ENCODE measurements around the gene GABARAPL1. TPM values are rescaled to one million over a fixed set of nuclear protein-coding genes. Genes with fewer than 3 reads are reported as not detected.

Gene GABARAPL1
- polyA plus RNA-seq, 2 of the 4 experiments (the other 2 are of a cell fraction): 35.9 to 46.2 TPM

DNA sequence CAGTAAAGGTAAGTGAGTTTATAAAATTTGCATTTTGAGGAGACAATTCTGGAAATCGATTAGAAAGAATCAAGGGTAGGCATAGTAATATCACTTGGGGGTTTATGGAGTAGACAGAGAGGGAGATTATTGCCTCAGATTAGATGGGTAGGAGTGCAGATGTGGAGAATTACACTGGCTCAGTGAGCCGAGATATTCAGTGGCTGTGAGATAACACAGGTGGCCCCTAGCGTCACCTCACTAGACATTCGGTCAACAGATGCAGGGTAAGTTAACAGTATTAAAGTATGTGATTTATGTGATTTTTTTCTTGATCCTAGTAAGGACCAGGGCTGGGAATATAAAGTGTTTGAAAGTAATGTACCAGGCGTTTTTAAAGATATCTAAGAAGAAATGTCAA lies 55.4 kb downstream of the GABARAPL1 start (continued):
- no peak for TF ChIP-seq SMC3 (IDR thresholded peaks at IDR 0.05)
- no peak for TF ChIP-seq NPAS2 (CRISPR knock-in tag; IDR thresholded peaks at IDR 0.05; ENCODE audit: borderline replicate concordance)
- TF ChIP-seq, protein P1, sequence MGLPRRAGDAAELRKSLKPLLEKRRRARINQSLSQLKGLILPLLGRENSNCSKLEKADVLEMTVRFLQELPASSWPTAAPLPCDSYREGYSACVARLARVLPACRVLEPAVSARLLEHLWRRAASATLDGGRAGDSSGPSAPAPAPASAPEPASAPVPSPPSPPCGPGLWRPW (IDR thresholded peaks at IDR 0.05): no peak
- TF ChIP-seq NR3C1 (IDR thresholded peaks at IDR 0.05): no peak
- no peak for TF ChIP-seq HOXA7 (CRISPR knock-in tag; IDR thresholded peaks at IDR 0.05)
- TF ChIP-seq MAFK (IDR thresholded peaks at IDR 0.05; ENCODE audit: partially characterized antibody): no peak
- TF ChIP-seq, protein P2, sequence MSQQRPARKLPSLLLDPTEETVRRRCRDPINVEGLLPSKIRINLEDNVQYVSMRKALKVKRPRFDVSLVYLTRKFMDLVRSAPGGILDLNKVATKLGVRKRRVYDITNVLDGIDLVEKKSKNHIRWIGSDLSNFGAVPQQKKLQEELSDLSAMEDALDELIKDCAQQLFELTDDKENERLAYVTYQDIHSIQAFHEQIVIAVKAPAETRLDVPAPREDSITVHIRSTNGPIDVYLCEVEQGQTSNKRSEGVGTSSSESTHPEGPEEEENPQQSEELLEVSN (IDR thresholded peaks at IDR 0.05; ENCODE audit: borderline replicate concordance, low read depth): no peak
- no peak for TF ChIP-seq EHMT2 (IDR thresholded peaks at IDR 0.05; ENCODE audit: low read depth)
- TF ChIP-seq RCOR1 (IDR thresholded peaks at IDR 0.05; ENCODE audit: low read depth, low read length): no peak
- no peak for TF ChIP-seq NFE2L2 (conservative IDR thresholded peaks at IDR 0.05; ENCODE audit: low read length)
- TF ChIP-seq, protein P3, sequence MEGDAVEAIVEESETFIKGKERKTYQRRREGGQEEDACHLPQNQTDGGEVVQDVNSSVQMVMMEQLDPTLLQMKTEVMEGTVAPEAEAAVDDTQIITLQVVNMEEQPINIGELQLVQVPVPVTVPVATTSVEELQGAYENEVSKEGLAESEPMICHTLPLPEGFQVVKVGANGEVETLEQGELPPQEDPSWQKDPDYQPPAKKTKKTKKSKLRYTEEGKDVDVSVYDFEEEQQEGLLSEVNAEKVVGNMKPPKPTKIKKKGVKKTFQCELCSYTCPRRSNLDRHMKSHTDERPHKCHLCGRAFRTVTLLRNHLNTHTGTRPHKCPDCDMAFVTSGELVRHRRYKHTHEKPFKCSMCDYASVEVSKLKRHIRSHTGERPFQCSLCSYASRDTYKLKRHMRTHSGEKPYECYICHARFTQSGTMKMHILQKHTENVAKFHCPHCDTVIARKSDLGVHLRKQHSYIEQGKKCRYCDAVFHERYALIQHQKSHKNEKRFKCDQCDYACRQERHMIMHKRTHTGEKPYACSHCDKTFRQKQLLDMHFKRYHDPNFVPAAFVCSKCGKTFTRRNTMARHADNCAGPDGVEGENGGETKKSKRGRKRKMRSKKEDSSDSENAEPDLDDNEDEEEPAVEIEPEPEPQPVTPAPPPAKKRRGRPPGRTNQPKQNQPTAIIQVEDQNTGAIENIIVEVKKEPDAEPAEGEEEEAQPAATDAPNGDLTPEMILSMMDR (IDR thresholded peaks at IDR 0.05): no peak

DNA sequence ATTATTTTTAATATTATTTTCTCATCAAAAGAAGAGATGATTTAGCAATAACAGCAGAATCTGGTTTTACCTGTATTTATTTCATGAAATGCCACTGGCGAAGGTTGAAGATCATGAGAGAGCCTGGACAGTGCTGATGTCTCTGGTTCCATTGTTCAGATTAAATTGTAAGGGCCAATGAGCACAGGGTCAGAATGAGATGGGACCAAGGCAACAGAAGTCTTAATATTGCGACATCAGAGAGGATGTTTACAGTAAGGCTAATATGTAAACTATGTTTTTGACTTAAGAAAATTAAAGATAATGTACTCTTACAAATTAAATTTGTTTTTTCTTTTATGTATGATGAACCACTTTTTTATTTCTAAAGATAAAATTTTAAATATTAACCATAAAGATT lies 59.8 kb downstream of the GABARAPL1 start:
- DNase-seq (ENCODE audit: low read depth in 1 of 2, low spot score in 1 of 2) (no peak), FAIRE-seq (no peak), ATAC-seq (no peak)
- WGBS (ENCODE audit: missing lambda C conversion rate): 13% methylated on average over 2 of the region's 2 CpGs
- ChIA-PET POLR2A (no interaction called here), CTCF (no interaction called here)
- TF ChIP-seq MAFK (IDR thresholded peaks at IDR 0.05; ENCODE audit: partially characterized antibody): no peak
- peak in 1 of 2 experiments; percentile 34; a peak in 1 of 4 replicates for TF ChIP-seq CEBPB (IDR thresholded peaks at IDR 0.05)
- no peak overlapping the region for H3K27ac ChIP-seq
- H3K4me1 ChIP-seq: no peaks in the 10 kb centered on the region
- no peak overlapping the region for H3K4me2 ChIP-seq
- no peak overlapping the region for H3K4me3 ChIP-seq
- H3K9me3 ChIP-seq: no peaks in the 10 kb centered on the region

Other genes starting within 250 kb of the GABARAPL1 start
- gene CLEC12A, start 241.5 kb upstream of the GABARAPL1 start, polyA plus RNA-seq (2011; rRNA removed): not detected in 2 replicates
- gene CLEC12A, start 241.5 kb upstream of the GABARAPL1 start, polyA plus RNA-seq (2017; fragmentation: RNase III; extraction: RNeasy Plus Mini Kit Qiagen cat#74134 plus additional on column Dnase treatment): not detected in 3 replicates
- not detected in 2 replicates for gene CLEC1B, start 213.8 kb upstream of the GABARAPL1 start, polyA plus RNA-seq (2011; rRNA removed)
- gene CLEC1B, start 213.8 kb upstream of the GABARAPL1 start, polyA plus RNA-seq (2017; fragmentation: RNase III; extraction: RNeasy Plus Mini Kit Qiagen cat#74134 plus additional on column Dnase treatment): not detected in 3 replicates
- not detected in 2 replicates for gene CLEC12B, start 202.2 kb upstream of the GABARAPL1 start, polyA plus RNA-seq (2011; rRNA removed)
- not detected in 3 replicates for gene CLEC12B, start 202.2 kb upstream of the GABARAPL1 start, polyA plus RNA-seq (2017; fragmentation: RNase III; extraction: RNeasy Plus Mini Kit Qiagen cat#74134 plus additional on column Dnase treatment)
- gene CLEC9A, start 182.2 kb upstream of the GABARAPL1 start, polyA plus RNA-seq (2011; rRNA removed): not detected in 2 replicates
- not detected in 3 replicates for gene CLEC9A, start 182.2 kb upstream of the GABARAPL1 start, polyA plus RNA-seq (2017; fragmentation: RNase III; extraction: RNeasy Plus Mini Kit Qiagen cat#74134 plus additional on column Dnase treatment)
- gene CLEC1A, start 113.9 kb upstream of the GABARAPL1 start, polyA plus RNA-seq (2011; rRNA removed): 0.06 TPM in 1 of 2 replicates, not detected in the other
- not detected in 3 replicates for gene CLEC1A, start 113.9 kb upstream of the GABARAPL1 start, polyA plus RNA-seq (2017; fragmentation: RNase III; extraction: RNeasy Plus Mini Kit Qiagen cat#74134 plus additional on column Dnase treatment)
- not detected in 2 replicates for gene CLEC7A, start 82.7 kb upstream of the GABARAPL1 start, polyA plus RNA-seq (2011; rRNA removed)
- 0.08 TPM in 1 of 3 replicates, not detected in the others for gene CLEC7A, start 82.7 kb upstream of the GABARAPL1 start, polyA plus RNA-seq (2017; fragmentation: RNase III; extraction: RNeasy Plus Mini Kit Qiagen cat#74134 plus additional on column Dnase treatment)
- 0.59 and 0.95 TPM in 2 replicates for gene OLR1, start 40.7 kb upstream of the GABARAPL1 start, polyA plus RNA-seq (2011; rRNA removed)
- 0.44 to 0.92 TPM (median 0.81 TPM) in 3 replicates for gene OLR1, start 40.7 kb upstream of the GABARAPL1 start, polyA plus RNA-seq (2017; fragmentation: RNase III; extraction: RNeasy Plus Mini Kit Qiagen cat#74134 plus additional on column Dnase treatment)
- gene TMEM52B, start 33.8 kb upstream of the GABARAPL1 start, polyA plus RNA-seq (2011; rRNA removed): 0.08 and 0.39 TPM in 2 replicates
- gene TMEM52B, start 33.8 kb upstream of the GABARAPL1 start, polyA plus RNA-seq (2017; fragmentation: RNase III; extraction: RNeasy Plus Mini Kit Qiagen cat#74134 plus additional on column Dnase treatment): 0.05 to 0.08 TPM (median 0.05 TPM) in 3 replicates
- gene KLRD1, start 95.0 kb downstream of the GABARAPL1 start, polyA plus RNA-seq (2011; rRNA removed): 0.01 TPM in 1 of 2 replicates, not detected in the other
- not detected in 3 replicates for gene KLRD1, start 95.0 kb downstream of the GABARAPL1 start, polyA plus RNA-seq (2017; fragmentation: RNase III; extraction: RNeasy Plus Mini Kit Qiagen cat#74134 plus additional on column Dnase treatment)
- gene KLRK1, start 177.2 kb downstream of the GABARAPL1 start, polyA plus RNA-seq (2011; rRNA removed): not detected in 2 replicates
- not detected in 3 replicates for gene KLRK1, start 177.2 kb downstream of the GABARAPL1 start, polyA plus RNA-seq (2017; fragmentation: RNase III; extraction: RNeasy Plus Mini Kit Qiagen cat#74134 plus additional on column Dnase treatment)
- not detected in 2 replicates for gene KLRC4, start 196.9 kb downstream of the GABARAPL1 start, polyA plus RNA-seq (2011; rRNA removed)
- gene KLRC4, start 196.9 kb downstream of the GABARAPL1 start, polyA plus RNA-seq (2017; fragmentation: RNase III; extraction: RNeasy Plus Mini Kit Qiagen cat#74134 plus additional on column Dnase treatment): not detected in 3 replicates
- 0.10 TPM in 1 of 2 replicates, not detected in the other for gene KLRC3, start 207.7 kb downstream of the GABARAPL1 start, polyA plus RNA-seq (2011; rRNA removed)
- gene KLRC3, start 207.7 kb downstream of the GABARAPL1 start, polyA plus RNA-seq (2017; fragmentation: RNase III; extraction: RNeasy Plus Mini Kit Qiagen cat#74134 plus additional on column Dnase treatment): not detected in 3 replicates
- 0.52 and 0.83 TPM in 2 replicates for gene KLRC2, start 223.1 kb downstream of the GABARAPL1 start, polyA plus RNA-seq (2011; rRNA removed)
- 0.25 to 0.42 TPM in 2 of 3 replicates, not detected in the other for gene KLRC2, start 223.1 kb downstream of the GABARAPL1 start, polyA plus RNA-seq (2017; fragmentation: RNase III; extraction: RNeasy Plus Mini Kit Qiagen cat#74134 plus additional on column Dnase treatment)
- not detected in 2 replicates for gene KLRC1, start 240.5 kb downstream of the GABARAPL1 start, polyA plus RNA-seq (2011; rRNA removed)
- gene KLRC1, start 240.5 kb downstream of the GABARAPL1 start, polyA plus RNA-seq (2017; fragmentation: RNase III; extraction: RNeasy Plus Mini Kit Qiagen cat#74134 plus additional on column Dnase treatment): not detected in 3 replicates